H1 (cell line): Measurements from ENCODE around the gene RRP1. TPM values are rescaled to one million over a fixed set of nuclear protein-coding genes. Genes with fewer than 3 reads are reported as not detected.

Experiments
- CTCF ChIA-PET: fragments of 300-600 bp; sonication (Branson Sonifier 250); formaldehyde crosslinking; loops from one replicate; lab custom pipeline; 2021; ENCODE audit not compliant: partially characterized antibody; lab: Charles Lee
- POLR2A ChIA-PET: fragments of 300-600 bp; sonication (Branson Sonifier 250); formaldehyde crosslinking; loops from one replicate; lab custom pipeline; 2021; ENCODE audit warnings: inconsistent platforms; ENCODE audit not compliant: partially characterized antibody; lab: Charles Lee
- DNase-seq, 2 experiments: peaks; one replicate each; pipeline versions ENCODE4 v3.0.0 to v3.0.0-alpha.2; 2010 to 2022; ENCODE audit warnings: low spot score in 2 of 2, low read depth in 1 of 2, mixed read lengths in 1 of 2
- FAIRE-seq: peaks from 2 replicates; lab custom pipeline; 2011; peaks lifted over from hg19 to GRCh38; lab: Jason Lieb, UNC
- H2AFZ ChIP-seq: 2 replicates; pipeline ENCODE4 v1.8.1; 2012; ENCODE audit warnings: low read length, inconsistent platforms
- H2AK5ac ChIP-seq: 2 replicates; pipeline ENCODE4 v1.6.1; 2013; ENCODE audit warnings: low read depth, low read length
- H2BK120ac ChIP-seq: replicated peaks from 2 replicates; pipeline ENCODE3; 2013; ENCODE audit warnings: low read depth, low read length, inconsistent platforms
- H2BK12ac ChIP-seq: 2 replicates; pipeline ENCODE4 v1.6.1; 2013; ENCODE audit warnings: low read depth, low read length
- H2BK15ac ChIP-seq: 2 replicates; pipeline ENCODE4 v1.6.1; 2013; ENCODE audit warnings: low read length
- H2BK20ac ChIP-seq: 2 replicates; pipeline ENCODE4 v1.6.1; 2013; ENCODE audit warnings: low read length
- H2BK5ac ChIP-seq: 2 replicates; pipeline ENCODE4 v1.6.1; 2013; ENCODE audit warnings: low read depth, low read length
- H3K14ac ChIP-seq: 2 replicates; pipeline ENCODE4 v1.6.1; 2013; ENCODE audit warnings: inconsistent platforms; ENCODE audit not compliant: insufficient read length
- H3K18ac ChIP-seq: 2 replicates; pipeline ENCODE4 v1.6.1; 2013; ENCODE audit warnings: low read length; ENCODE audit errors: extremely low read depth
- H3K23ac ChIP-seq: 2 replicates; pipeline ENCODE4 v1.6.1; 2013; ENCODE audit warnings: inconsistent platforms; ENCODE audit not compliant: insufficient read length
- H3K23me2 ChIP-seq: 2 replicates; pipeline ENCODE4 v1.6.1; 2013; ENCODE audit warnings: low read depth, low read length
- H3K27ac ChIP-seq: 2 replicates; pipeline ENCODE4 v1.6.1; 2011; ENCODE audit warnings: low read depth, low read length, inconsistent platforms
- H3K27me3 ChIP-seq, 4 experiments: replicated peaks in 1 of 4; 1 replicate in 1 of 4; 2 replicates in 3 of 4; pipeline versions ENCODE4 v1.6.1 to v1.8.1; 2011 to 2013; ENCODE audit warnings: low read length in 3 of 4, mild to moderate bottlenecking in 3 of 4, inconsistent platforms in 2 of 4, mixed read lengths in 2 of 4, moderate library complexity in 1 of 4; ENCODE audit not compliant: control insufficient read depth in 3 of 4, insufficient read depth in 3 of 4; ENCODE audit errors: extremely low read depth in 1 of 4
- H3K36me3 ChIP-seq, 4 experiments: 2 replicates each; pipeline versions ENCODE4 v1.6.1 to v1.8.1; 2011 to 2013; ENCODE audit warnings: mild to moderate bottlenecking in 4 of 4, low read length in 3 of 4, moderate library complexity in 2 of 4, control low read depth in 1 of 4, inconsistent platforms in 1 of 4; ENCODE audit not compliant: insufficient read depth in 4 of 4, control insufficient read depth in 2 of 4
- H3K4ac ChIP-seq: replicated peaks from 2 replicates; pipeline ENCODE3; 2013; ENCODE audit warnings: low read length, low read depth, mixed read lengths, inconsistent platforms; ENCODE audit not compliant: insufficient read length
- H3K4me1 ChIP-seq, 4 experiments: replicated peaks in 1 of 4; 1 replicate in 1 of 4; 2 replicates in 3 of 4; pipeline versions ENCODE4 v1.6.1 to v1.8.1; 2011 to 2013; ENCODE audit warnings: low read length in 3 of 4, inconsistent platforms in 2 of 4, mixed read lengths in 1 of 4; ENCODE audit not compliant: insufficient read depth in 4 of 4, control insufficient read depth in 3 of 4
- H3K4me2 ChIP-seq, 2 experiments: 2 replicates each; pipeline versions ENCODE4 v1.6.1 to v1.8.1; 2011 to 2013; ENCODE audit warnings: low read depth in 2 of 2, low read length in 2 of 2, control low read depth in 1 of 2, inconsistent platforms in 1 of 2, mild to moderate bottlenecking in 1 of 2; ENCODE audit not compliant: insufficient read depth in 1 of 2
- H3K4me3 ChIP-seq, 4 experiments: fragments of 200-600, 300-600 bp in 1 of 4; sonication (generic), shearing (Covaris generic), sonication (Bioruptor Twin) in 1 of 4; 2 replicates each; pipeline versions ENCODE4 v1.5.1 to v1.8.1; 2011 to 2016; ENCODE audit warnings: low read length in 4 of 4, low read depth in 3 of 4, control low read depth in 2 of 4, inconsistent platforms in 2 of 4, mild to moderate bottlenecking in 2 of 4, mixed read lengths in 1 of 4, moderate library complexity in 1 of 4; ENCODE audit not compliant: insufficient read depth in 2 of 4; ENCODE audit errors: extremely low read depth in 1 of 4
- H3K56ac ChIP-seq: replicated peaks from 2 replicates; pipeline ENCODE3; 2013; ENCODE audit warnings: low read depth, mild to moderate bottlenecking, mixed read lengths, low read length, inconsistent platforms; ENCODE audit not compliant: insufficient read length
- H3K79me1 ChIP-seq: 2 replicates; pipeline ENCODE4 v1.6.1; 2013; ENCODE audit warnings: low read depth, low read length, control low read depth
- H3K79me2 ChIP-seq, 2 experiments: 2 replicates each; pipeline versions ENCODE4 v1.6.1 to v1.8.1; 2012 to 2013; ENCODE audit warnings: low read length in 2 of 2, mild to moderate bottlenecking in 2 of 2, inconsistent platforms in 1 of 2; ENCODE audit not compliant: insufficient read depth in 2 of 2, control insufficient read depth in 1 of 2
- H3K9ac ChIP-seq, 4 experiments: replicated peaks in 1 of 4; 1 replicate in 1 of 4; 2 replicates in 3 of 4; pipeline versions ENCODE4 v1.6.1 to v1.8.1; 2011 to 2013; ENCODE audit warnings: low read depth in 3 of 4, low read length in 3 of 4, control low read depth in 2 of 4, mild to moderate bottlenecking in 2 of 4, moderate library complexity in 2 of 4, inconsistent platforms in 1 of 4; ENCODE audit errors: extremely low read depth in 1 of 4
- H3K9me3 ChIP-seq, 2 experiments: 2 replicates each; pipeline versions ENCODE4 v1.6.1 to v1.8.1; 2012 to 2013; ENCODE audit warnings: mild to moderate bottlenecking in 2 of 2, moderate library complexity in 2 of 2, control low read depth in 1 of 2, inconsistent platforms in 1 of 2, low read depth in 1 of 2, low read length in 1 of 2, mixed read lengths in 1 of 2; ENCODE audit not compliant: insufficient read depth in 2 of 2
- H4K20me1 ChIP-seq, 2 experiments: replicated peaks in 1 of 2; 2 replicates each; pipeline versions ENCODE3 to v1.8.1; 2011 to 2013; ENCODE audit warnings: inconsistent platforms in 2 of 2, low read length in 2 of 2, mild to moderate bottlenecking in 1 of 2; ENCODE audit not compliant: insufficient read depth in 2 of 2, control insufficient read depth in 1 of 2
- H4K5ac ChIP-seq: 2 replicates; pipeline ENCODE4 v1.6.1; 2013; ENCODE audit warnings: low read length, low read depth, mixed read lengths, inconsistent platforms; ENCODE audit not compliant: insufficient read length
- H4K8ac ChIP-seq: 2 replicates; pipeline ENCODE4 v1.8.0; 2013; ENCODE audit warnings: mild to moderate bottlenecking, moderate library complexity, low read length, inconsistent platforms; ENCODE audit not compliant: insufficient read depth; ENCODE audit errors: extremely low read depth
- H4K91ac ChIP-seq: replicated peaks from 2 replicates; pipeline ENCODE3; 2013; ENCODE audit warnings: low read length, mixed read lengths, inconsistent platforms; ENCODE audit not compliant: insufficient read length
- ATF2 ChIP-seq: IDR thresholded peaks from 2 replicates; pipeline ENCODE4 v1.6.1; 2012; ENCODE audit warnings: low read length, inconsistent platforms
- EGR1 ChIP-seq: IDR thresholded peaks from 2 replicates; pipeline ENCODE4 v1.6.1; 2011; ENCODE audit warnings: low read depth, low read length, borderline replicate concordance
- GABPA ChIP-seq: IDR thresholded peaks from 2 replicates; pipeline ENCODE4 v1.6.1; 2011; ENCODE audit warnings: mild to moderate bottlenecking, low read length, moderate library complexity, borderline replicate concordance; ENCODE audit not compliant: insufficient read depth
- JUN ChIP-seq: IDR thresholded peaks from 2 replicates; pipeline ENCODE4 v1.6.1; 2011; ENCODE audit warnings: low read depth, mild to moderate bottlenecking, improper control_type of control experiment, low read length
- KDM4A ChIP-seq: IDR thresholded peaks from one replicate; pipeline ENCODE4 v1.7.1; 2012; ENCODE audit warnings: low read depth, mild to moderate bottlenecking, moderate library complexity, low read length, inconsistent platforms; ENCODE audit not compliant: severe bottlenecking
- MAX ChIP-seq: IDR thresholded peaks from 2 replicates; pipeline ENCODE4 v1.6.1; 2012; ENCODE audit warnings: inconsistent platforms
- NANOG ChIP-seq: IDR thresholded peaks from 2 replicates; pipeline ENCODE4 v1.6.1; 2011; ENCODE audit warnings: low read length, low read depth, mild to moderate bottlenecking, inconsistent platforms; ENCODE audit not compliant: insufficient read depth, poor library complexity, severe bottlenecking
- NRF1 ChIP-seq: IDR thresholded peaks from 2 replicates; pipeline ENCODE4 v1.6.1; 2011; ENCODE audit warnings: mild to moderate bottlenecking, low read depth, low read length, improper control_type of control experiment
- PHF8 ChIP-seq: fragments of 200-600 bp; sonication (generic); conservative IDR thresholded peaks from 2 replicates; pipeline ENCODE4 v1.7.1; 2012; ENCODE audit warnings: low read depth, mild to moderate bottlenecking, inconsistent platforms, low read length, moderate library complexity
- RBBP5 ChIP-seq: IDR thresholded peaks from 2 replicates; pipeline ENCODE4 v1.7.1; 2012; ENCODE audit warnings: low read depth, mild to moderate bottlenecking, inconsistent platforms, low read length, moderate library complexity, borderline replicate concordance
- RNF2 ChIP-seq: fragments of 200-900, 300-1000 bp; sonication (generic); IDR thresholded peaks from 2 replicates; pipeline ENCODE4 v1.7.1; 2016; ENCODE audit warnings: borderline replicate concordance, low read depth, mild to moderate bottlenecking, antibody characterized with exemption, low read length; ENCODE audit not compliant: poor library complexity, severe bottlenecking; ENCODE audit errors: missing control alignments
- WGBS, 2 experiments: shearing (Covaris generic) in 1 of 2; methylation state at CpG; one replicate each; pipeline versions ENCODE4 v1.1.6 to v1.1.7; 2013 to 2015; ENCODE audit warnings: low lambda C conversion rate in 2 of 2, mixed read lengths in 2 of 2, inconsistent platforms in 1 of 2, low coverage in 1 of 2, missing lambda C conversion rate in 1 of 2; ENCODE audit not compliant: insufficient replicate concordance in 2 of 2, insufficient coverage in 1 of 2, insufficient read length in 1 of 2; ENCODE audit errors: extremely low coverage in 1 of 2, missing lambda C conversion rate in 1 of 2; 5-methylcytosine and 5-hydroxymethylcytosine counted together
- polyA plus RNA-seq, 7 experiments: library from polyadenylated mRNA; depleted of rRNA in 3 of 7; stranded (reverse) in 5 of 7; unstranded in 2 of 7; fragments of >200 nt in 5 of 7; fragments of 200-250 nt in 2 of 7; gene quantifications; 1 replicate in 5 of 7; 2 replicates in 1 of 7; 4 replicates in 1 of 7; pipeline versions ENCODE4 v1.2.1 to v1.2.3, GENCODE V29; 2011 to 2013; ENCODE audit warnings: missing spikeins in 2 of 7, mixed read lengths in 2 of 7
- total RNA-seq: library from RNA; stranded (reverse); fragmentation: NEBNext Ultra II Directional; extraction: Animal tissue kit (Norgen Biotek cat#: 25700); gene quantifications from 2 replicates; pipeline ENCODE4 v1.2.1, GENCODE V29; 2021

The RRP1 gene
- total and polyA plus RNA-seq, 2 of the 8 experiments (the other 6 are each of a cell fraction or from before 2014, with no cell fraction given) = 11.6 to 55.2 TPM

GRCh38 chr21:43800124-43800523 is 10.7 kb downstream of the RRP1 start:
- H3K36me3 ChIP-seq = peaks cover 40 to 84% (median 75%) of the 10 kb centered on the region in 4 experiments
- no peak for DNase-seq
- TF ChIP-seq RBBP5 (no peak), ATF2 (no peak), KDM4A (no peak), EGR1 (no peak), NRF1 (no peak), NANOG (no peak), MAX (no peak), PHF8 (no peak), GABPA (no peak), RNF2 (no peak), JUN (no peak)

More at GRCh38 chr21:43800124-43800523, 10.7 kb downstream of the RRP1 start:
- no peak overlapping the region for H3K9ac ChIP-seq
- H4K91ac ChIP-seq = no peak overlapping the region
- H2BK5ac ChIP-seq = no peak overlapping the region
- no peaks in the 10 kb centered on the region for H3K23me2 ChIP-seq
- 96% methylated on average over 17 of the region's 17 CpGs; no CpG with 5 or more reads in 1 of the 2 experiments for WGBS, 2 experiments
- H3K4me2 ChIP-seq = no peak overlapping the region
- H3K79me2 ChIP-seq = no peaks in the 10 kb centered on the region
- no peak overlapping the region for H2AK5ac ChIP-seq
- no peak overlapping the region for H3K18ac ChIP-seq
- no peak overlapping the region for H2BK20ac ChIP-seq
- no peak overlapping the region for H3K4ac ChIP-seq
- ChIA-PET CTCF (interaction anchor here (1.5 to 2.2 kb wide), 2 partner anchors 10 to 165 kb away, joined by 4 to 6 read pairs; partner anchors contain the start of gene RRP1), POLR2A (interaction anchor here (0.6 to 3.6 kb wide), 6 partner anchors 7 to 184 kb away, joined by 3 to 19 read pairs (median 4); partner anchors contain the start of gene RRP1)
- H3K27ac ChIP-seq = no peak overlapping the region
- peaks cover 3% of the 10 kb centered on the region; the same call in 1 of the 2 replicates for H3K79me1 ChIP-seq
- peaks cover 23 to 29% of the 10 kb centered on the region in 2 experiments for H4K20me1 ChIP-seq
- FAIRE-seq = no peak
- no peak overlapping the region for H3K56ac ChIP-seq
- H2BK12ac ChIP-seq = no peak overlapping the region
- H4K5ac ChIP-seq = no peak overlapping the region
- no peak overlapping the region for H3K4me3 ChIP-seq
- H2BK15ac ChIP-seq = no peak overlapping the region
- H2AFZ ChIP-seq = no peak overlapping the region
- no peaks in the 10 kb centered on the region for H3K27me3 ChIP-seq
- no peak overlapping the region for H4K8ac ChIP-seq
- no peaks in the 10 kb centered on the region for H3K9me3 ChIP-seq
- H3K4me1 ChIP-seq = no peaks in the 10 kb centered on the region
- H2BK120ac ChIP-seq = no peak overlapping the region
- H3K23ac ChIP-seq = no peak overlapping the region
- H3K14ac ChIP-seq = no peak overlapping the region
